Colon (tissue), 2 donors: ENCODE data around the gene NOL11.
"Not testable (repeated sequence)": the region's sequence is repeated elsewhere in the genome, so short reads cannot be mapped to it uniquely, and the experiment has no call there.

ENCODE experiments used
- FAIRE-seq: peaks from 2 replicates; lab custom pipeline; 2012; peaks lifted over from hg19 to GRCh38; lab: Jason Lieb, UNC
- donor health status: control.
- donor health status: control.

The NOL11 gene

DNA sequence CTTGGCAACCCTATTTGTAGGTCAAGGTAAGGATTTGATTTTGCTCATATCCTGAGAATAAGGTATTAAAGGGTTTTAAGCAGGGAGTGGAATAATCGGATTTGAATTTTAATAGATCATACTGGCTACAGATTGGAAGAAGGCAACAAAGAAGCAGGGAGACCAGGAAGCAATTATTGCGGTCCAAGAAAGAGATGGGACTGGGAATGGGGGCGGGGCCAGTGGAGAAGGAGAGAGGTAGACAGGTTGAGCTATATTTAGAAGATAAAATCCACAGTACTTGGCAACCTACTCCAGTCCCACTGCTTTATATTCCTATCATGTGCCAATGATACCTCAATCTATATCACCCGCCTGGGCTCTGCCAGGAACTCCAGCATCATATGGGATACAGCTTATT, 5.8 kb upstream of the NOL11 start:
- no peak for FAIRE-seq

DNA sequence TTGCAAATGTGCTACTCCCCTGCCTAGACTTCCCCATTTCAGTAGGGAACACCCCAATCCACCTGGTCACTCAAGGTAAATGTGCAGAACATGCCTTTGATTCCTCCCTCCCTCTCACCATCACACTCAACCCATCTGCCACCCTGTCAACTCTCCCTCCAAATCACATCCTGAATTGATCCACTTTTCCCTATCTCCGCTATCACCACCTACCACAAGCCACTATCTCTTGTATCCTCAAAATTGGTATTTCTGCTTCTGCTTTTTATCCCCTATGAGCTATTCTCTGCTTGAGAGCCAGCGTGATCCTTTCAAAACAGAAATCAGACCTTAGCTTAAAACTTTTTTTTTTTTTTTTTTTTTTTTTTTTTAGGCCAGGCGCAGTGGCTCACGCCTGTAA, 5.4 kb upstream of the NOL11 start:
- no peak for FAIRE-seq

DNA sequence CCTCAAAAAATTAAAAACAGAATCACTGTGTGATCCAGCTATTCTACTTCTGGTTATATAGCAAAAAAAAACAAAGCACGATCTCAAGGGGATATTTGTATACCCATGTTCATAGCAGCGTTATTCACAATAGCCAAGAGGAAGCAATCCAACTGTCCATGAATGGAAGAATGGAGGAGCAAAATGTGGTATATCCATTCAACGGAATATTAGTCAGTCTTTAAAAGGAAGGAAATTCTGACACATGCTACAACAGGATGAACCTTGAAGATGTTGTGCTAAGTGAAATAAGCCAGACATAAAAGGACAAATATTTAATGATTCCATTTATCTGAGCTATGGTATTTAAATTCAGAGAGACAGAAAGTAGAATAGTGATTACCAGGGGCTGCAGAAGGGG, 4.6 kb upstream of the NOL11 start:
- no peak for FAIRE-seq

- no peak for FAIRE-seq
Observed at GRCh38 chr17:67716405-67716798, 1.3 kb upstream of the NOL11 start.

DNA sequence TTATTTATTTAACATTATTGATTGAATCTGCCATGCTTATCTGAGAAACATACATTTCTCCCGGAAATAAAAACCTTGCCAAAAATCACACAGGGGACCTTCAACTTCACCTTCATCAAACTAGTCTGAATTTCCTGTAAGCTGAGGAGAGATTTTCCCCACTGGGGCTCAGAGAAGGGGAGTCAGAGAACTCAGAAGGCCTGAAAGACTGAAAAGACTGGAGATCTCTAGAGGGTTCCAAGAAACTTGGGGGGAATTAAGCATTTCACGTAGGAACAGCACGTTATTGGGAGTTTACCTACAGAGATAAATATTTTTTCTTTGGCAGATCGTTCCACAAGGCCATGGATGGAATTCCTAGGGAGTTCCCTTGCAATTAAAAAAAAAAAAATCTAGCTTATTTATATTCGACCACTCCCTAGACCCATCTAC, 528 bp upstream of the NOL11 start:
- no peak for FAIRE-seq

GRCh38 chr17:67718325-67718941, 697 bp downstream of the NOL11 start:
- no peak for FAIRE-seq

GRCh38 chr17:67725373-67725791, 7.6 kb downstream of the NOL11 start:
- no peak for FAIRE-seq

- FAIRE-seq: no peak
Observed at GRCh38 chr17:67725807-67726206, 8.1 kb downstream of the NOL11 start.

DNA sequence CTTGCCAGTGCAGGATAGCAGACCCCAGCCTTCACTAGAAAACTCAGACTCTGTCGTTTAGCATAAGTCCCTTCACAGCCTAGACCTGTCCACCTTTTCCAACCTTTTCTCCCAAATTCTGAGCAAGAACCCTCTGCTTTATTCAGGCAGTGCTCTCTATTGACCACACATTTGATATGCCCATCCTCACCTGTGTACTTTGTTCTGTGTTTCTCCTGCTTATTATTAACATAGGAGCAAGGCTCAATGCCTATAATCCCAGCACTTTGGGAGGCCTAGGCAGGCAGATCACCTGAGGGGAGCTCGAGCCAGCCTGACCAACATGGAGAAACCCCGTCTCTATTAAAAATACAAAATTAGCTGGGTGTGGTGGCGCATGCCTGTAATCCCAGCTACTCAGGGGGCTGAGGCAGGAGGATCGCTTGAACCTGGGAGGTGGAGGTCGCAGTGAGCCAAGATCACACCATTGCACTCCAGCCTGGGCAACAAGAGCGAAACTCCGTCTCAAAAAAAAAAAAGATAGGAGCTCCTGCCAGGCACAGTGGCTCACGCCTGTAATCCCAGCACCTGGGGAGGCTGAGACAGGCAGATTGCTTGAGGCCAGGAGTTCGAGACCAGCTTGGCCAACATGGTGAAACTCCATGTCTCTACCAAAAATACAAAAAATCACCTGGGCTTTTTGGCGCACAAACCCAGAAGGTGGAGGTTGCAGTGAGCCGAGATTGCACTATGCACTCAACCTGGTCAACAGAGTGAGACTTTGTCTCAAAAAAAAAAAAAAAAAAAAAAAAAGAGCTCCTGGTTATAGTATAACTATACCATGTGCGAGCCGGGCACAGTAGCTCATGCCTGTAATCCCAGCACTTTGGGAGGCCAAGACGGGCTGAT, 9.7 kb downstream of the NOL11 start:
- FAIRE-seq: not testable (repeated sequence)

DNA sequence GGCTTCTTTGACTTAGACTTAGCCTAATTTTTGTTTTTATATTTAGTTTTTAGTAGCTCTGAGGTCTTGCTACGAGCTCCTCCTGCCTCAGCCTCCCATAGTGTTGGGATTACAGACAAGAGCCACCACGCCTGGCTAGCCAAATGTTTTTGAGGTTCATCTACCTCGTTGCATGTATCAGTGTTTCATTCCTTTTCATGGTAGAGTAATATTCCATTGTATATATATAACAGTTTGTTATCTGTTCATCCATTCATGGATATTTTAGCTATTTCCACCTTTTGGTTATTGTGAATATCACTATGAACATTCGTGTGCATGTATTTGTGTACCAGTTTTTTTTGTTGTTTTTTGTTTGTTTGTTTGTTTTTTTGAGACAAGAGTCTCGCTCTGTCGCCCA, 12.2 kb downstream of the NOL11 start:
- no peak for FAIRE-seq

GRCh38 chr17:67730731-67731130, 13.0 kb downstream of the NOL11 start:
- FAIRE-seq: no peak

DNA sequence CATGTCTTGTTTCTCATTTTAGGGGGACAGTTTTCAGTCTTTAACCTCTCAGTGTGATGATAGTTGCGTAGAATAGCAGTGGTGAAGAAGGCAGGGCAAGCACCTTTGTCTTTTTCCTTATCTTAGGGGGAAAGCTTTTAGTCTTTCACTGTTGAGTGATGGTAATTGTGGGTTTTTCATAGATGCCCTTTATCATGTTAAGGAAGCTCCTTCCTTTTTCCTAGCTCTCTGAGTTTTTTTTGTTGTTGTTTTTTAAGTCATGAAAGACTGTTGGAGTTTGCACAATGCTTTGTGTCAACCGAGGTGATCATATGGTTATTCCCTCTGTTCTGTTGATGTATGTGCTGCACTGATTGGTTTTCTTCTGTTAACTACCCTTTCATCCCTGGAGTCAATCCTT, 15.7 kb downstream of the NOL11 start:
- no peak for FAIRE-seq

DNA sequence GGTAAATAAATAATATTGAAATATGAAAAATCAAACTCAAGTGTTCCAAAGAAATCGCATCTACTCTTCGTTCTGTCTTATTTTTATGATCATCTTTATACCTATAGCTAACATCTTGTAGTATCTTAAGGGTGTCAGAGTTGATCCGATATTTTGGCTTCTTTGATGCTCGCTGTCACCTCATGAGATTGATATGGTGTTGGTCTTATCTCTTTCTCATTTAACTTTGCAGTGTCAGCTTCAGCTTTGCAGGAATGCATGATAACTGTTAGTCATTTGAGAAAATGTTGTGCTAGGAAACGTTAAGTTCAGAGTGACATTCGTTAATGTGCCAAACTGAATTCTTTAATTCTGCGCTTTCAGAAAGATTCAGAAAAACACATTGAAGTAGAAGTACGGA, 19.4 kb downstream of the NOL11 start:
- no peak for FAIRE-seq

DNA sequence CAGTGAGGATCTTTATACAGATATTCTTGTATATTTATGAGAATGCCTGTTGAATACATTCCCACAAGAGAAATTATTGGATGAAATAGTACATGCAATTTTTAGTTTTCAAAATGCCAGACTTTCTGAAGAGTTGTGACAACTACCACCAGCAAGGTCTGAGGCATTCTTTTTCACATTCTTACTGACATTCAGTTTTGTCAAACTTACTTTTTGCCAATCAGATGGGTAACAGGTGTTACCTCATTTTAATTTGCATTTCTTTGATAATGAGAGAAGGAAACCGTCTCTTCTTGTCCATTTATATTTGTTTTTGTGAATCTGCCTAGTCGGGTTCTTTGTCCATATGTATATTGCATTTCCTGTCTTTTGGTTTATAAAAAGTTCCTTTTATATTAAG, 24.3 kb downstream of the NOL11 start:
- FAIRE-seq: no peak

GRCh38 chr17:67746704-67747571, 29.2 kb downstream of the NOL11 start:
- no peak for FAIRE-seq

GRCh38 chr17:67747681-67748235, 30.0 kb downstream of the NOL11 start:
- no peak for FAIRE-seq

- no peak for FAIRE-seq
Observed at GRCh38 chr17:67750067-67750466, 32.3 kb downstream of the NOL11 start.

GRCh38 chr17:67751101-67752074, 33.7 kb downstream of the NOL11 start:
- FAIRE-seq: no peak

GRCh38 chr17:67752160-67752559, 34.4 kb downstream of the NOL11 start:
- not testable (repeated sequence) for FAIRE-seq

DNA sequence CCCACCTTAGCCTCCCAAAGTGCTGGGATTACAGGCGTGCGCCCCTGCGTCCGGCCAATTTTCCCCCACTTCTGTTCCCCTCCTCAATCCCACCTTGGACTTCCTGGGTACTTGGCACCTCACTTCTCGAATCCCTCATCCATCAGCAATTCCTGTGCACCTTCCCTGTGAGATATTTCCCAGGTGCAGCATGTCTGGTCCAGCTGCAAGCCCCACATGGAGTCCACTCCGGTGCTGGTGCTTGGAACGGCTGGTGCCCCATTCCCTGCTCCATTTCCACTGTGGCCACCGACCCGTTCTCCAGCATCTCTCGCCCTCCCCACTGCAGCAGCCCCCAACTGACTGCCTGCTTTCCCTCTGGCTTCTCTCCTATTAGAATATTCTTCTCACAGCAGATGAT, 35.3 kb downstream of the NOL11 start:
- FAIRE-seq: no peak

- FAIRE-seq: no peak
Observed at GRCh38 chr17:67754001-67754400, 36.3 kb downstream of the NOL11 start.
